Measurements from ENCODE around the gene ABCG2. TPM values are rescaled to one million over a fixed set of nuclear protein-coding genes. Genes with fewer than 3 reads are reported as not detected.

The ABCG2 gene
- total RNA-seq, 1 experiment from 2014 or later = 0.44 TPM

DNA sequence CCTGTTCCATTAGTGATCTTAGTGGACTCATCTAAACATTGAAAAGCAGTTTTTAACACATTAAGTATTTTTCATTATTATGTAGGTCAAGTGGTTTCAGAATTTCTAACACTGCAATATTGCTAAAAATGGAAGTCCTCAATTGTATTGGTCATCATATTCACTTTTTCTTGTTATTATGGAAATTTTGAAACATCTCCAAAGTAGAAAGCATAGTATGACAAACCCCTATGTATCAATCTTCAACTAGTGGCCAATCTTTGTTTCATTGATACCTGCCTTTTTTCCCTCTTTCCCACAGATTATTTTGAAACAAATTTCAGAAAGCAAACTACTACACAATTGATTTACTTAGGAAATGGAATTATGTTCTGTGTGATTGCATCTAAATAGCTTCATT, 14.5 kb upstream of the ABCG2 start:
- CTCF ChIA-PET = no interaction called here
- Histone ChIP-seq H3K4me2 (ENCODE audit: low read length) (no peak overlapping the region), H3K27ac (ENCODE audit: low read depth, low read length) (no peak overlapping the region), H3K79me2 (ENCODE audit: insufficient read depth, low read length) (no peaks in the 10 kb centered on the region), H3K9me2 (ENCODE audit: insufficient read depth) (no peaks in the 10 kb centered on the region), H3K9me3 (ENCODE audit: control insufficient read depth in 1 of 2, insufficient read depth in 1 of 2, low read depth in 1 of 2, low read length in 2 of 2) (no peaks in the 10 kb centered on the region), H2AFZ (ENCODE audit: low read depth, low read length, poor library complexity, severe bottlenecking) (peak overlapping the region; percentile 35), H3K4me1 (ENCODE audit: control insufficient read depth in 1 of 2, insufficient read depth in 2 of 2, low read length in 2 of 2) (peaks cover 3 to 5% of the 10 kb centered on the region in 2 experiments), H4K20me1 (ENCODE audit: insufficient read depth) (no peaks in the 10 kb centered on the region), H3K27me3 (ENCODE audit: insufficient read depth, low read length) (no peaks in the 10 kb centered on the region), H3K9ac (ENCODE audit: low read length) (no peak overlapping the region), H3K36me3 (ENCODE audit: control insufficient read depth in 1 of 2, insufficient read depth in 2 of 2, low read length in 2 of 2) (no peaks in the 10 kb centered on the region), H3K4me3 (replicated peaks in 1 of 2; ENCODE audit: low read depth in 1 of 2, low read length in 2 of 2) (no peak overlapping the region)
- RAD21 ChIA-PET (ENCODE audit: low non-redundant PET in 1 of 2, low total read pairs in 2 of 2, uncharacterized antibody in 2 of 2, unreplicated experiment in 2 of 2) = no interaction called here
- DNase-seq (ENCODE audit: low read depth, low spot score) (no peak), ATAC-seq (no peak)
- BruUV-seq (replicated peaks) = no TSS peak
- POLR2A ChIA-PET = no interaction called here
- intact Hi-C loops (cut with micrococcal nuclease) = no loop called here
- no peak for TF ChIP-seq EZH2phosphoT487 (IDR thresholded peaks at IDR 0.05; ENCODE audit: borderline replicate concordance)
- no peak for TF ChIP-seq SIN3A (IDR thresholded peaks at IDR 0.05; ENCODE audit: low read depth)
- TF ChIP-seq FOSL1 (IDR thresholded peaks at IDR 0.05; ENCODE audit: low read depth) = no peak
- TF ChIP-seq EGR1 (IDR thresholded peaks at IDR 0.05; ENCODE audit: low read depth) = no peak
- TF ChIP-seq CBX3 (IDR thresholded peaks at IDR 0.05; ENCODE audit: low read depth) = no peak
- no peak for TF ChIP-seq TCF7L2 (IDR thresholded peaks at IDR 0.05; ENCODE audit: borderline replicate concordance, extremely low read depth, insufficient read depth, insufficient read length)
- no peak for TF ChIP-seq ATF3 (IDR thresholded peaks at IDR 0.05)
- no peak for TF ChIP-seq ZNF274 (IDR thresholded peaks at IDR 0.05; ENCODE audit: low read depth, low read length)
- TF ChIP-seq SRF (IDR thresholded peaks at IDR 0.05; ENCODE audit: low read depth) = no peak
- TF ChIP-seq SP1 (IDR thresholded peaks at IDR 0.05; ENCODE audit: low read depth) = no peak
- TF ChIP-seq, protein P1, sequence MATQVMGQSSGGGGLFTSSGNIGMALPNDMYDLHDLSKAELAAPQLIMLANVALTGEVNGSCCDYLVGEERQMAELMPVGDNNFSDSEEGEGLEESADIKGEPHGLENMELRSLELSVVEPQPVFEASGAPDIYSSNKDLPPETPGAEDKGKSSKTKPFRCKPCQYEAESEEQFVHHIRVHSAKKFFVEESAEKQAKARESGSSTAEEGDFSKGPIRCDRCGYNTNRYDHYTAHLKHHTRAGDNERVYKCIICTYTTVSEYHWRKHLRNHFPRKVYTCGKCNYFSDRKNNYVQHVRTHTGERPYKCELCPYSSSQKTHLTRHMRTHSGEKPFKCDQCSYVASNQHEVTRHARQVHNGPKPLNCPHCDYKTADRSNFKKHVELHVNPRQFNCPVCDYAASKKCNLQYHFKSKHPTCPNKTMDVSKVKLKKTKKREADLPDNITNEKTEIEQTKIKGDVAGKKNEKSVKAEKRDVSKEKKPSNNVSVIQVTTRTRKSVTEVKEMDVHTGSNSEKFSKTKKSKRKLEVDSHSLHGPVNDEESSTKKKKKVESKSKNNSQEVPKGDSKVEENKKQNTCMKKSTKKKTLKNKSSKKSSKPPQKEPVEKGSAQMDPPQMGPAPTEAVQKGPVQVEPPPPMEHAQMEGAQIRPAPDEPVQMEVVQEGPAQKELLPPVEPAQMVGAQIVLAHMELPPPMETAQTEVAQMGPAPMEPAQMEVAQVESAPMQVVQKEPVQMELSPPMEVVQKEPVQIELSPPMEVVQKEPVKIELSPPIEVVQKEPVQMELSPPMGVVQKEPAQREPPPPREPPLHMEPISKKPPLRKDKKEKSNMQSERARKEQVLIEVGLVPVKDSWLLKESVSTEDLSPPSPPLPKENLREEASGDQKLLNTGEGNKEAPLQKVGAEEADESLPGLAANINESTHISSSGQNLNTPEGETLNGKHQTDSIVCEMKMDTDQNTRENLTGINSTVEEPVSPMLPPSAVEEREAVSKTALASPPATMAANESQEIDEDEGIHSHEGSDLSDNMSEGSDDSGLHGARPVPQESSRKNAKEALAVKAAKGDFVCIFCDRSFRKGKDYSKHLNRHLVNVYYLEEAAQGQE (IDR thresholded peaks at IDR 0.05; ENCODE audit: low read depth) = no peak
- no peak for TF ChIP-seq YY1 (IDR thresholded peaks at IDR 0.05; ENCODE audit: extremely low read depth, insufficient replicate concordance, low read depth, low read length)
- TF ChIP-seq ZFX (IDR thresholded peaks at IDR 0.05) = no peak
- no peak for TF ChIP-seq POLR2AphosphoS5 (IDR thresholded peaks at IDR 0.05; ENCODE audit: low read depth, low read length)
- TF ChIP-seq, protein P2, sequence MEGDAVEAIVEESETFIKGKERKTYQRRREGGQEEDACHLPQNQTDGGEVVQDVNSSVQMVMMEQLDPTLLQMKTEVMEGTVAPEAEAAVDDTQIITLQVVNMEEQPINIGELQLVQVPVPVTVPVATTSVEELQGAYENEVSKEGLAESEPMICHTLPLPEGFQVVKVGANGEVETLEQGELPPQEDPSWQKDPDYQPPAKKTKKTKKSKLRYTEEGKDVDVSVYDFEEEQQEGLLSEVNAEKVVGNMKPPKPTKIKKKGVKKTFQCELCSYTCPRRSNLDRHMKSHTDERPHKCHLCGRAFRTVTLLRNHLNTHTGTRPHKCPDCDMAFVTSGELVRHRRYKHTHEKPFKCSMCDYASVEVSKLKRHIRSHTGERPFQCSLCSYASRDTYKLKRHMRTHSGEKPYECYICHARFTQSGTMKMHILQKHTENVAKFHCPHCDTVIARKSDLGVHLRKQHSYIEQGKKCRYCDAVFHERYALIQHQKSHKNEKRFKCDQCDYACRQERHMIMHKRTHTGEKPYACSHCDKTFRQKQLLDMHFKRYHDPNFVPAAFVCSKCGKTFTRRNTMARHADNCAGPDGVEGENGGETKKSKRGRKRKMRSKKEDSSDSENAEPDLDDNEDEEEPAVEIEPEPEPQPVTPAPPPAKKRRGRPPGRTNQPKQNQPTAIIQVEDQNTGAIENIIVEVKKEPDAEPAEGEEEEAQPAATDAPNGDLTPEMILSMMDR (IDR thresholded peaks at IDR 0.05 in 2 of 3, conservative IDR thresholded peaks at IDR 0.05 in 1 of 3; ENCODE audit: borderline replicate concordance in 1 of 3, insufficient read depth in 1 of 3, low read depth in 2 of 3, low read length in 2 of 3) = no peak
- no peak for TF ChIP-seq MAX (IDR thresholded peaks at IDR 0.05)
